GM21367 (cell line): ENCODE results near the gene RPS6KL1.

Experiments used
- ATAC-seq: cut with Tn5 transposase; IDR thresholded peaks from one replicate; pipeline ENCODE4 v1.9.1; 2021; ENCODE audit not compliant: unreplicated experiment

RPS6KL1 gene

GRCh38 chr14:74858022-74858421, 65.0 kb downstream of the RPS6KL1 start:
- ATAC-seq: no peak

GRCh38 chr14:74856366-74856765, 66.7 kb downstream of the RPS6KL1 start:
- no peak for ATAC-seq

- no peak for ATAC-seq
Observed at GRCh38 chr14:74855945-74856344, 67.1 kb downstream of the RPS6KL1 start.

GRCh38 chr14:74855021-74855420, 68.0 kb downstream of the RPS6KL1 start:
- ATAC-seq: no peak
